Esophagus muscularis mucosa (tissue), 4 donors: ENCODE measurements around the gene REM1.

Source experiments
- CTCF ChIP-seq, 3 experiments: fragments of 200-600 bp in 2 of 3; fragments of 450-650 bp in 1 of 3; sonication (generic) in 2 of 3; IDR thresholded peaks; one replicate each; pipeline ENCODE4 v1.5.1; 2017 to 2019; ENCODE audit warnings: antibody characterized with exemption in 3 of 3, mild to moderate bottlenecking in 2 of 3, moderate library complexity in 1 of 3
- EP300 ChIP-seq: sonication (generic); formaldehyde crosslinking; IDR thresholded peaks from one replicate; pipeline ENCODE4 v1.6.1; 2017; ENCODE audit warnings: antibody characterized with exemption
- POLR2A ChIP-seq: fragments of 450-650 bp; IDR thresholded peaks from one replicate; pipeline ENCODE4 v1.6.1; 2017; ENCODE audit warnings: antibody characterized with exemption, moderate library complexity, mild to moderate bottlenecking, low read depth
- POLR2AphosphoS5 ChIP-seq, 2 donors: sonication (generic); formaldehyde crosslinking; IDR thresholded peaks; one replicate each; pipeline ENCODE4 v1.6.1; 2017; ENCODE audit warnings: antibody characterized with exemption in 2 of 2

GRCh38 chr20:31514154-31515071 lies 39.3 kb downstream of the REM1 start, which contains the start of gene HM13:
- TF ChIP-seq CTCF (IDR thresholded peaks at IDR 0.05), result peak; percentile 97 to 99 (median 98)
- no peak for TF ChIP-seq EP300
- TF ChIP-seq POLR2AphosphoS5 (IDR thresholded peaks at IDR 0.05), result peak; percentile 86 to 92
- peak; percentile 89 for TF ChIP-seq POLR2A
